ENCODE measurements around the gene KIF6.

KIF6 gene

GRCh38 chr6:39430871-39431523 lies 294.2 kb downstream of the KIF6 start:
- H3K9me3 Mint-ChIP-seq: peaks cover 3% of the 10 kb centered on the region
- ATAC-seq (ENCODE audit: low read depth): no peak
- H3K27ac Mint-ChIP-seq: no peak overlapping the region
- no peak overlapping the region for H3K4me3 Mint-ChIP-seq
- no peaks in the 10 kb centered on the region for H3K4me1 Mint-ChIP-seq
- no peak for DNase-seq (ENCODE audit: low spot score in 2 of 2)
- H3K36me3 Mint-ChIP-seq: peaks cover 3% of the 10 kb centered on the region
- peaks cover 7% of the 10 kb centered on the region for H3K27me3 Mint-ChIP-seq

DNA sequence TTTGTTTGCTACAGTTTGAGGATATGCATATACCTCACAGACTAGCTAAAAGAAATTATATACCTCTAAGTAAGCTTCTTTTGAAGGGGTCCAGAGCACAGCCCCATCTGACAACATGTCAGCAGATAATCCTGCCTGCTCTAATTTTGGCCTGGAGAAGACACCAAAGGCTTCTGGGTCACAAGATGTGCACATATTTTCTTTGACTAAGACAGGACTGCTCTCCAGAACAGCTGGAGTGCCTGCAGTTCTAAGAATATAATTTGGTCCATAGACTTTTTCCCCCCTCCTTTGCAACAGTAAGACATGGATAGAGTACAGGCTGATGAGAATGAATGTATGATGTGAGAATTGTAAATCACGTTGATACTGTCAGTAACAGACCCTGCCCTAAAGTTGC lies 294.8 kb downstream of the KIF6 start:
- Mint-ChIP-seq H3K36me3 (peaks cover 3% of the 10 kb centered on the region), H3K27ac (no peak overlapping the region), H3K9me3 (peaks cover 3% of the 10 kb centered on the region), H3K4me3 (no peak overlapping the region), H3K27me3 (peaks cover 7% of the 10 kb centered on the region), H3K4me1 (no peaks in the 10 kb centered on the region)
- ATAC-seq (ENCODE audit: low read depth): no peak
- DNase-seq (ENCODE audit: low spot score in 2 of 2): no peak

- Mint-ChIP-seq H3K4me3 (no peak overlapping the region), H3K27me3 (peaks cover 7% of the 10 kb centered on the region), H3K27ac (no peak overlapping the region), H3K36me3 (peaks cover 3% of the 10 kb centered on the region), H3K4me1 (no peaks in the 10 kb centered on the region), H3K9me3 (peaks cover 3% of the 10 kb centered on the region)
- DNase-seq (ENCODE audit: low spot score in 2 of 2): no peak
- ATAC-seq (ENCODE audit: low read depth): no peak
Observed at GRCh38 chr6:39428816-39429215, 296.4 kb downstream of the KIF6 start.

DNA sequence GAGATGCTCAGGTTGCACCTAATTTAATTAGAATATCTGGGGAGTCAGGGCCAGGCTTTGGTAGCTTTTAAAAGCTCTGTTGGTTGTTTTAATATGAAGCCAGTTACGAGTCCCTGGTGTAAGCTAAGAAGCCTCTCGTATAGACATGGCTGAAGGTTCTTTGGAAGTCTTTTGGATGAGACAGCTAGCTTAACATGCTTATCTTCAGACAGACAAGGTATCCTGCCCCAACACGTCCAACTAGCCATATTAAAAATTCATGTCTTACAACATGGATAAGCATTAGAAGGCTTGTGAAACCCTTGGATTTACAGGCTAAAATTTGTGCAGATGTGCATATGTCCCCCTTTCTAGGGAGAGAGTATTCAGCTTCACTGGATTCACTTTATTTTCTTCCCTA lies 297.1 kb downstream of the KIF6 start:
- Mint-ChIP-seq H3K27ac (no peak overlapping the region), H3K36me3 (peaks cover 3% of the 10 kb centered on the region), H3K9me3 (peaks cover 3% of the 10 kb centered on the region), H3K4me3 (no peak overlapping the region), H3K4me1 (no peaks in the 10 kb centered on the region), H3K27me3 (peaks cover 7% of the 10 kb centered on the region)
- DNase-seq (ENCODE audit: low spot score in 2 of 2): no peak
- ATAC-seq (ENCODE audit: low read depth): no peak

DNA sequence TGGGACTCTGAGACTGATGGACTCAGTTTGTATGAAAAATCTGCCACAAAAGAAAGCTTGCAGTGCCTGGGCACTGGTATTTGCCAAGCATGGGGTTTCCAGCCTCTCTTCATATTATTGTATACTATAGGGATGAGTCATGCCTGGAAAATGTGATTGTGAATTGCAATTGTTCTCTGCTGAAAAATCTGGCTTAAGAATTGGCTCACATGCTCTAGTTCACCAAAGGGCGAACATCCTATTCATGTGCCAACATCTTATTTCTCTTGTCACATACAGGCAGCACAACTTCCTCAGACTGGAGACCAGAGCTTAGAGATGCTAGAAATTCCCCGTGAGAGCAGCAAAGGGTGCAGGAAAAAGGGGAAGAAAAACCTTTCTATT lies 299.1 kb downstream of the KIF6 start:
- no peak for DNase-seq (ENCODE audit: low spot score in 2 of 2)
- Mint-ChIP-seq H3K27me3 (peaks cover 10% of the 10 kb centered on the region), H3K4me3 (no peak overlapping the region), H3K27ac (no peak overlapping the region), H3K9me3 (peaks cover 3% of the 10 kb centered on the region), H3K4me1 (no peaks in the 10 kb centered on the region), H3K36me3 (peaks cover 3% of the 10 kb centered on the region)
- no peak for ATAC-seq (ENCODE audit: low read depth)

GRCh38 chr6:39425346-39426072 lies 299.7 kb downstream of the KIF6 start:
- H3K27me3 Mint-ChIP-seq: peaks cover 13% of the 10 kb centered on the region
- peaks cover 3% of the 10 kb centered on the region for H3K36me3 Mint-ChIP-seq
- no peak overlapping the region for H3K27ac Mint-ChIP-seq
- ATAC-seq (ENCODE audit: low read depth): no peak
- H3K9me3 Mint-ChIP-seq: peaks cover 3% of the 10 kb centered on the region
- no peak for DNase-seq (ENCODE audit: low spot score in 2 of 2)
- no peak overlapping the region for H3K4me3 Mint-ChIP-seq
- H3K4me1 Mint-ChIP-seq: no peaks in the 10 kb centered on the region

DNA sequence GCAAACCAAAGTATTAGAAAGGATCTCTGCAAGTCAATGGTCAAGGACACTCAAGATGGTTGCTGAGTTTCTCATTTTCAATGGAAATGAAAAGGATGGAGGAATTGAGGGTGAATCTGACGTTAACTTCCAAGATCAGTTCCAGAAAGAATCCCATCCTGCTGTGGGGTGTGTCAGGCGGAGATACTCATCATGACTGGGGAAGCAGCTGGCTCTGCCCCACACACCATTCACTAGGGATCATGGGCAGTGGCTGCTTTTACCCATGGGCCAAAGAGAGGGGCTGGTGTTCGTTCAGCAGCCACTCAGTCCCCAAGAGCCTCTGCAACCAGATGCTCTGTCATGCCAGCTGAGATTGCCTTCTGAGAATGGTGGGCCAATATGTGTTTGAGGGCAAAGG lies 300.4 kb downstream of the KIF6 start:
- no peak overlapping the region for H3K27ac Mint-ChIP-seq
- no peaks in the 10 kb centered on the region for H3K9me3 Mint-ChIP-seq
- peaks cover 10% of the 10 kb centered on the region for H3K27me3 Mint-ChIP-seq
- ATAC-seq (ENCODE audit: low read depth) (no peak), DNase-seq (ENCODE audit: low spot score in 2 of 2) (no peak)
- no peak overlapping the region for H3K4me3 Mint-ChIP-seq
- H3K36me3 Mint-ChIP-seq: no peaks in the 10 kb centered on the region
- no peaks in the 10 kb centered on the region for H3K4me1 Mint-ChIP-seq

- no peaks in the 10 kb centered on the region for H3K9me3 Mint-ChIP-seq
- H3K36me3 Mint-ChIP-seq: no peaks in the 10 kb centered on the region
- H3K27ac Mint-ChIP-seq: no peak overlapping the region
- no peak for DNase-seq (ENCODE audit: low spot score in 2 of 2)
- H3K27me3 Mint-ChIP-seq: peaks cover 6% of the 10 kb centered on the region
- ATAC-seq (ENCODE audit: low read depth): no peak
- H3K4me3 Mint-ChIP-seq: no peak overlapping the region
- H3K4me1 Mint-ChIP-seq: no peaks in the 10 kb centered on the region
Observed at GRCh38 chr6:39422238-39422637, 303.0 kb downstream of the KIF6 start.

DNA sequence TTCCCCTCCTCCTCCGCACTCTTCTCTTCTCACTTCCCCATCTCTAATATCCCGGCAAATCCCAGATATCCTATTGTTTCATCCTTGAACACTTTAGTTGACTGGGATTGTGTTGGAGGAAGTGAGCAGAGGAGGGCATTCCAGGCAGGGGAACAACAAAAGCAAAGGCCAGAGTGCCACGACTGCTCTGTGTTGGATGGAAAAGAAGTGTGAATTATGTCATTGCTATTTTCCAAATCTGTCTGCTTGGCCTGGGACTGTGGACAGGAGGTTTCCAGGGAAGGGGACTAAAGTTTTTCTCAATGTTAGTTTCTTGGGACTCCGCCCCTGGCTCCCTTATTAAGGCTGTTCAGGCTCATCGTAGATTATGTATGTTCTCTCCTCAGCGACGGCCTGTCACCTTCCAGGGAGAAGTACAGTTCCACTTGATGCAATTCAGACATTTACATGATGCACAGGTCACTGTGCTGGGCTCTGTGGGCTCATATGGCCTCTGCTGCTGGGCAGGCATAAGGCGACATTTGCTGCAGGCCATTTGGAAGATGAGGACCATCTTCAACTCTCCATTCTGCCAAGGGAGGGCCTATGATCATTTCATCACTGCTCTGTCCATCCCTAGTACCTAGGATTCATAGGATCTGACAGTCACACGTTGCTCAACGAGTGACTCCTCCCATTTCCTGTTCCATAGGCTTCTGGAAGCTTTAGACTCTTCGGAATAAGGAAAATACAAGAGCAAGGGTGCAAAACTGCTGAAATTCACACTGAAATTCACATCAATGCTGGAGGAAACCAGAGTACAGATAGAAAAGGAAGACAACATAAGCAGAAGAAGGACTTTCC lies 303.6 kb downstream of the KIF6 start:
- H3K27ac Mint-ChIP-seq: no peak overlapping the region
- no peaks in the 10 kb centered on the region for H3K4me1 Mint-ChIP-seq
- no peak overlapping the region for H3K4me3 Mint-ChIP-seq
- DNase-seq (ENCODE audit: low spot score in 2 of 2) (no peak), ATAC-seq (ENCODE audit: low read depth) (no peak)
- peaks cover 6% of the 10 kb centered on the region for H3K27me3 Mint-ChIP-seq
- no peaks in the 10 kb centered on the region for H3K36me3 Mint-ChIP-seq
- no peaks in the 10 kb centered on the region for H3K9me3 Mint-ChIP-seq

- DNase-seq (ENCODE audit: low spot score in 2 of 2): no peak
- H3K4me1 Mint-ChIP-seq: no peaks in the 10 kb centered on the region
- no peaks in the 10 kb centered on the region for H3K9me3 Mint-ChIP-seq
- H3K27ac Mint-ChIP-seq: no peak overlapping the region
- peaks cover 6% of the 10 kb centered on the region for H3K27me3 Mint-ChIP-seq
- H3K4me3 Mint-ChIP-seq: no peak overlapping the region
- ATAC-seq (ENCODE audit: low read depth): no peak
- H3K36me3 Mint-ChIP-seq: no peaks in the 10 kb centered on the region
Observed at GRCh38 chr6:39420300-39421265, 304.6 kb downstream of the KIF6 start.

GRCh38 chr6:39419607-39420006 lies 305.6 kb downstream of the KIF6 start:
- Mint-ChIP-seq H3K27me3 (peaks cover 6% of the 10 kb centered on the region), H3K36me3 (no peaks in the 10 kb centered on the region), H3K4me1 (no peaks in the 10 kb centered on the region), H3K9me3 (no peaks in the 10 kb centered on the region), H3K27ac (no peak overlapping the region), H3K4me3 (no peak overlapping the region)
- DNase-seq (ENCODE audit: low spot score in 2 of 2): no peak
- no peak for ATAC-seq (ENCODE audit: low read depth)

DNA sequence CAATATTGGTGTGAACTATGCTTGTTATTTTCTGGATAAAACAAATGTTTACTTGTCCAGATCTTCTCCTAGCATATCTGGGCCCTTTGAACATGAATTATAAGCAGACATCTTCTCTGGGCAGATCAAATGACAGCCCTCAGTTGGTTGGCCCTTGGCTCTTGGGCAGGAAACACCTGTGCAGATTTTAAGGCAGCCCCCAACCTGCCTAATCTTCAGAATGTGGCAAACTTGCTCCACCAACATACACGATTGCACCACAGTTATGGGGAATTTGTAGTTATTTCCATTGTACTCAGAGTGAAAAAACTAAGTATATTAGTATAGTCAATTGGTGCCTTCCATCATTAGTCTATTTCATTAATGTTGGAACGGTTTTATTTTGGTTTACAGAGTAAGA lies 307.8 kb downstream of the KIF6 start:
- no peaks in the 10 kb centered on the region for H3K9me3 Mint-ChIP-seq
- H3K4me3 Mint-ChIP-seq: no peak overlapping the region
- peaks cover 3% of the 10 kb centered on the region for H3K27me3 Mint-ChIP-seq
- no peak overlapping the region for H3K27ac Mint-ChIP-seq
- no peak for DNase-seq (ENCODE audit: low spot score in 2 of 2)
- no peak for ATAC-seq (ENCODE audit: low read depth)
- H3K36me3 Mint-ChIP-seq: no peaks in the 10 kb centered on the region
- H3K4me1 Mint-ChIP-seq: no peaks in the 10 kb centered on the region

DNA sequence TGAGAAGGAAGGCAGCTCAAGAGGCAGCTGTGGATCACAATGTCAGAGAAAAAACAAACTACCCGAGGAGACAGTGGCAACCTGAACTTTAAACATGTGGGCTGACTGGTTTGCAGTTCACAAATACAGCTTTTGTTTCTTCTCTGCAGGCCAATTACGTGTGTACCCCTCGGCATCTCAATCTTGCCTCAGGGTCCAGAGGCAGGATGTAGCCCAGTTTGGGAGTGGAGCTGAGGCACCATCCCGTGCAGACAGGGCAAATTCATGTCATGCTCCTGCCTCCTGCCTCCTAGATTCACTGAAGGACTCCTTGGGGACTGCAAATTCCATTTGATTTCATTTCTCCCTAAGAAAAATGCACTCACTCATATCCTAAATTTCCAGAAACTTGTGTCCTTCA lies 308.5 kb downstream of the KIF6 start:
- Mint-ChIP-seq H3K4me1 (no peaks in the 10 kb centered on the region), H3K27ac (no peak overlapping the region), H3K36me3 (no peaks in the 10 kb centered on the region), H3K27me3 (peaks cover 3% of the 10 kb centered on the region), H3K4me3 (no peak overlapping the region), H3K9me3 (no peaks in the 10 kb centered on the region)
- DNase-seq (ENCODE audit: low spot score in 2 of 2) (no peak), ATAC-seq (ENCODE audit: low read depth) (no peak)
